ENCODE measurements around the gene GPC6. TPM values are rescaled to one million over a fixed set of nuclear protein-coding genes. Genes with fewer than 3 reads are reported as not detected.

The GPC6 gene
- polyA plus RNA-seq, 1 donor from 2014 or later = 9.0 TPM

DNA sequence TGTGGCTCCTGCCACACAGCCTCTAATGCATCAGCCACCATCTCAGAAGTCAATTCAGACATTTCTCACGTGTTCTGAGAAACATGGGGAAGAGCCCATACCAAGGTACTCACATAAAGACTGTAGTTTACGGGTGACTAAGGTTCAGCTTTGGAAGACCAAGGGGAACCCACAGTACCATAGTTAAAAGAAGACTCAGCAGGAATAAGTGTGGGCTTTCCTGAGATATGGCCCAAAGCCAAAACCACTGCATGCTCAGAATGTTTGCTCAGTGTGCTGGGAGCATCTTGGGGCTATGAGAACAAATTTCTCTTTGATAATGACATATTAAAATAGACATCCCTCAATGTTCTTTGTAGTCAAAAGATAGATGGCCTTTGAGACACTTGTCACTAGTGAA is 969.1 kb downstream of the GPC6 start:
- no peaks in the 10 kb centered on the region for H4K20me1 ChIP-seq (ENCODE audit: insufficient read depth)
- no peaks in the 10 kb centered on the region for H3K79me2 ChIP-seq (replicated peaks; ENCODE audit: insufficient read depth, low read length)
- no peak overlapping the region for H3K27ac ChIP-seq (ENCODE audit: low read length)
- H3K9ac ChIP-seq (ENCODE audit: low read length) = no peak overlapping the region
- H3F3A ChIP-seq (ENCODE audit: insufficient read depth, low read length, poor library complexity, severe bottlenecking) = no peaks in the 10 kb centered on the region
- H3K9me3 ChIP-seq (ENCODE audit: low read length) = no peaks in the 10 kb centered on the region
- H3K9me2 ChIP-seq (ENCODE audit: insufficient read depth, low read length) = no peaks in the 10 kb centered on the region
- H2AFZ ChIP-seq (ENCODE audit: low read depth, low read length) = no peak overlapping the region
- H3K36me3 ChIP-seq (ENCODE audit: insufficient read depth, low read length) = no peaks in the 10 kb centered on the region
- H3K27me3 ChIP-seq (ENCODE audit: insufficient read depth, low read depth, low read length) = no peaks in the 10 kb centered on the region
- no peak for TF ChIP-seq MXI1 (conservative IDR thresholded peaks at IDR 0.05; ENCODE audit: poor library complexity, severe bottlenecking)
- no peak for TF ChIP-seq POLR2AphosphoS5 (IDR thresholded peaks at IDR 0.05)
- TF ChIP-seq, protein P1, sequence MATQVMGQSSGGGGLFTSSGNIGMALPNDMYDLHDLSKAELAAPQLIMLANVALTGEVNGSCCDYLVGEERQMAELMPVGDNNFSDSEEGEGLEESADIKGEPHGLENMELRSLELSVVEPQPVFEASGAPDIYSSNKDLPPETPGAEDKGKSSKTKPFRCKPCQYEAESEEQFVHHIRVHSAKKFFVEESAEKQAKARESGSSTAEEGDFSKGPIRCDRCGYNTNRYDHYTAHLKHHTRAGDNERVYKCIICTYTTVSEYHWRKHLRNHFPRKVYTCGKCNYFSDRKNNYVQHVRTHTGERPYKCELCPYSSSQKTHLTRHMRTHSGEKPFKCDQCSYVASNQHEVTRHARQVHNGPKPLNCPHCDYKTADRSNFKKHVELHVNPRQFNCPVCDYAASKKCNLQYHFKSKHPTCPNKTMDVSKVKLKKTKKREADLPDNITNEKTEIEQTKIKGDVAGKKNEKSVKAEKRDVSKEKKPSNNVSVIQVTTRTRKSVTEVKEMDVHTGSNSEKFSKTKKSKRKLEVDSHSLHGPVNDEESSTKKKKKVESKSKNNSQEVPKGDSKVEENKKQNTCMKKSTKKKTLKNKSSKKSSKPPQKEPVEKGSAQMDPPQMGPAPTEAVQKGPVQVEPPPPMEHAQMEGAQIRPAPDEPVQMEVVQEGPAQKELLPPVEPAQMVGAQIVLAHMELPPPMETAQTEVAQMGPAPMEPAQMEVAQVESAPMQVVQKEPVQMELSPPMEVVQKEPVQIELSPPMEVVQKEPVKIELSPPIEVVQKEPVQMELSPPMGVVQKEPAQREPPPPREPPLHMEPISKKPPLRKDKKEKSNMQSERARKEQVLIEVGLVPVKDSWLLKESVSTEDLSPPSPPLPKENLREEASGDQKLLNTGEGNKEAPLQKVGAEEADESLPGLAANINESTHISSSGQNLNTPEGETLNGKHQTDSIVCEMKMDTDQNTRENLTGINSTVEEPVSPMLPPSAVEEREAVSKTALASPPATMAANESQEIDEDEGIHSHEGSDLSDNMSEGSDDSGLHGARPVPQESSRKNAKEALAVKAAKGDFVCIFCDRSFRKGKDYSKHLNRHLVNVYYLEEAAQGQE (IDR thresholded peaks at IDR 0.05; ENCODE audit: borderline replicate concordance) = no peak
- no peak for TF ChIP-seq EP300 (conservative IDR thresholded peaks at IDR 0.05; ENCODE audit: poor library complexity, severe bottlenecking)
- no peak overlapping the region for H3K4me3 ChIP-seq (ENCODE audit: low read length)
- H3K4me2 ChIP-seq (ENCODE audit: low read length) = no peak overlapping the region

DNA sequence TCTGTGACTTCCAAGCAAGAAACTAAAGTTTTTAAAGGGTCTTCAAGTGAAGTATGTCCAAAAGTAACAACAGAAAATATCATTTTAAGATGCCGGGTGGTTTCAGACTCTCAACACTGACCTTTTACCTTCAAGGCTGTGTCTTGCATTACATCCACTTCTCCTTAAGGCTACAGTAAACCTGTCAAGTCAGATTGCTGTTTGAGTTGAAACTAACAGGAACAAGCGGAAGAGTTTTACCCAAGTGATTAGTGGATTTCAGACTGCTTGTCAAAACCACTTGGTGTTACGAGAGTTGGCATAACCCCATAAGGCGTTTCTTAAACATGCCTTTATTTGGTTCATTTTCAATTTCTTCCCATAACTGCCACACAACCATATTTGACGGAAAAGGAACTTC is 969.8 kb downstream of the GPC6 start:
- Histone ChIP-seq H3K36me3 (ENCODE audit: insufficient read depth, low read length) (no peaks in the 10 kb centered on the region), H3K27ac (ENCODE audit: low read length) (no peak overlapping the region), H3K9me2 (ENCODE audit: insufficient read depth, low read length) (no peaks in the 10 kb centered on the region), H3F3A (ENCODE audit: insufficient read depth, low read length, poor library complexity, severe bottlenecking) (no peaks in the 10 kb centered on the region), H3K79me2 (replicated peaks; ENCODE audit: insufficient read depth, low read length) (no peaks in the 10 kb centered on the region), H3K27me3 (ENCODE audit: insufficient read depth, low read depth, low read length) (no peaks in the 10 kb centered on the region), H2AFZ (ENCODE audit: low read depth, low read length) (no peak overlapping the region), H3K4me2 (ENCODE audit: low read length) (no peak overlapping the region), H3K9me3 (ENCODE audit: low read length) (no peaks in the 10 kb centered on the region), H4K20me1 (ENCODE audit: insufficient read depth) (no peaks in the 10 kb centered on the region), H3K4me3 (ENCODE audit: low read length) (no peak overlapping the region), H3K9ac (ENCODE audit: low read length) (no peak overlapping the region)
- TF ChIP-seq RAD21 (conservative IDR thresholded peaks at IDR 0.05) (no peak), EZH2 (IDR thresholded peaks at IDR 0.05; ENCODE audit: borderline replicate concordance, insufficient read depth, low read length, poor library complexity, severe bottlenecking) (no peak), SMC3 (conservative IDR thresholded peaks at IDR 0.05; ENCODE audit: poor library complexity) (no peak), TAF1 (IDR thresholded peaks at IDR 0.05; ENCODE audit: low read depth) (no peak), EP300 (conservative IDR thresholded peaks at IDR 0.05; ENCODE audit: poor library complexity, severe bottlenecking) (no peak), MXI1 (conservative IDR thresholded peaks at IDR 0.05; ENCODE audit: poor library complexity, severe bottlenecking) (no peak), POLR2AphosphoS5 (IDR thresholded peaks at IDR 0.05) (no peak)
- TF ChIP-seq, protein P1 (IDR thresholded peaks at IDR 0.05; ENCODE audit: borderline replicate concordance) = no peak
- TF ChIP-seq, protein P2, sequence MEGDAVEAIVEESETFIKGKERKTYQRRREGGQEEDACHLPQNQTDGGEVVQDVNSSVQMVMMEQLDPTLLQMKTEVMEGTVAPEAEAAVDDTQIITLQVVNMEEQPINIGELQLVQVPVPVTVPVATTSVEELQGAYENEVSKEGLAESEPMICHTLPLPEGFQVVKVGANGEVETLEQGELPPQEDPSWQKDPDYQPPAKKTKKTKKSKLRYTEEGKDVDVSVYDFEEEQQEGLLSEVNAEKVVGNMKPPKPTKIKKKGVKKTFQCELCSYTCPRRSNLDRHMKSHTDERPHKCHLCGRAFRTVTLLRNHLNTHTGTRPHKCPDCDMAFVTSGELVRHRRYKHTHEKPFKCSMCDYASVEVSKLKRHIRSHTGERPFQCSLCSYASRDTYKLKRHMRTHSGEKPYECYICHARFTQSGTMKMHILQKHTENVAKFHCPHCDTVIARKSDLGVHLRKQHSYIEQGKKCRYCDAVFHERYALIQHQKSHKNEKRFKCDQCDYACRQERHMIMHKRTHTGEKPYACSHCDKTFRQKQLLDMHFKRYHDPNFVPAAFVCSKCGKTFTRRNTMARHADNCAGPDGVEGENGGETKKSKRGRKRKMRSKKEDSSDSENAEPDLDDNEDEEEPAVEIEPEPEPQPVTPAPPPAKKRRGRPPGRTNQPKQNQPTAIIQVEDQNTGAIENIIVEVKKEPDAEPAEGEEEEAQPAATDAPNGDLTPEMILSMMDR (IDR thresholded peaks at IDR 0.05; ENCODE audit: poor library complexity, severe bottlenecking) = no peak

Measured in neural cell (in vitro differentiated cells).